Measurements from ENCODE around the gene NOTCH2. TPM values are rescaled to one million over a fixed set of nuclear protein-coding genes. Genes with fewer than 3 reads are reported as not detected.

The NOTCH2 gene
- total RNA-seq, 4 donors from 2014 or later = 10.1 to 21.8 (median 15.8) TPM

- in situ Hi-C loops (cut with MboI; ENCODE audit: low sequenced_read_pairs in 4 of 4) (no loop called here), intact Hi-C loops (cut with DNase I; ENCODE audit: low total_unique reads) (no loop called here)
- H3K9me3 ChIP-seq = no peaks in the 10 kb centered on the region
- no peaks in the 10 kb centered on the region for H3K4me1 ChIP-seq
- DNase-seq (no peak), ATAC-seq (no peak)
- no peaks in the 10 kb centered on the region for H3K36me3 ChIP-seq
- no peak within 1 kb of the TSS for H3K27ac ChIP-seq
- H3K4me3 ChIP-seq = no peak within 1 kb of the TSS
- TF ChIP-seq CTCF (IDR thresholded peaks at IDR 0.05 in 4 of 5, conservative IDR thresholded peaks at IDR 0.05 in 1 of 5) = no peak
- no peak for TF ChIP-seq POLR2A (IDR thresholded peaks at IDR 0.05)
- H3K27me3 ChIP-seq = no peaks in the 10 kb centered on the region
Observed at GRCh38 chr1:119896303-119896702, 173.2 kb downstream of the NOTCH2 start, which contains the start of gene ADAM30. Gene ADAM30 (minus strand): TSS chr1:119896515. CDS start chr1:119896336, 179 bp downstream.

GRCh38 chr1:119895102-119895501, 174.4 kb downstream of the NOTCH2 start:
- no peak for ATAC-seq
- TF ChIP-seq CTCF (IDR thresholded peaks at IDR 0.05 in 4 of 5, conservative IDR thresholded peaks at IDR 0.05 in 1 of 5) (no peak), POLR2A (IDR thresholded peaks at IDR 0.05) (no peak)
- no peaks in the 10 kb centered on the region for H3K27me3 ChIP-seq
- in situ Hi-C loops (cut with MboI; ENCODE audit: low sequenced_read_pairs in 4 of 4) = no loop called here
- intact Hi-C loops (cut with DNase I; ENCODE audit: low total_unique reads) = no loop called here
- no peaks in the 10 kb centered on the region for H3K36me3 ChIP-seq
- no peak overlapping the region for H3K4me3 ChIP-seq
- H3K4me1 ChIP-seq = no peaks in the 10 kb centered on the region
- H3K27ac ChIP-seq = no peak overlapping the region
- DNase-seq = no peak
- H3K9me3 ChIP-seq = no peaks in the 10 kb centered on the region

- no peak for TF ChIP-seq CTCF (IDR thresholded peaks at IDR 0.05 in 4 of 5, conservative IDR thresholded peaks at IDR 0.05 in 1 of 5)
- TF ChIP-seq POLR2A (IDR thresholded peaks at IDR 0.05) = no peak
- Histone ChIP-seq H3K36me3 (no peaks in the 10 kb centered on the region), H3K27ac (no peak overlapping the region), H3K4me3 (no peak overlapping the region), H3K9me3 (no peaks in the 10 kb centered on the region), H3K27me3 (no peaks in the 10 kb centered on the region), H3K4me1 (no peaks in the 10 kb centered on the region)
- ATAC-seq (no peak), DNase-seq (no peak)
- in situ Hi-C loops (cut with MboI; ENCODE audit: low sequenced_read_pairs in 4 of 4) (no loop called here), intact Hi-C loops (cut with DNase I; ENCODE audit: low total_unique reads) (no loop called here)
Observed at GRCh38 chr1:119893827-119894700, 175.4 kb downstream of the NOTCH2 start.

GRCh38 chr1:119893238-119893791, 176.1 kb downstream of the NOTCH2 start:
- no peaks in the 10 kb centered on the region for H3K9me3 ChIP-seq
- no peaks in the 10 kb centered on the region for H3K27me3 ChIP-seq
- no peak overlapping the region for H3K27ac ChIP-seq
- no peak overlapping the region for H3K4me3 ChIP-seq
- no peaks in the 10 kb centered on the region for H3K4me1 ChIP-seq
- ATAC-seq (no peak), DNase-seq (no peak)
- TF ChIP-seq POLR2A (IDR thresholded peaks at IDR 0.05) = no peak
- TF ChIP-seq CTCF (IDR thresholded peaks at IDR 0.05 in 4 of 5, conservative IDR thresholded peaks at IDR 0.05 in 1 of 5) = no peak
- H3K36me3 ChIP-seq = no peaks in the 10 kb centered on the region
- intact Hi-C loops (cut with DNase I; ENCODE audit: low total_unique reads) = no loop called here
- in situ Hi-C loops (cut with MboI; ENCODE audit: low sequenced_read_pairs in 4 of 4) = no loop called here

Data from gastrocnemius medialis (tissue), 4 donors.